Neutrophil (primary cell): Measurements from ENCODE around the gene LRBA.
"Not testable (repeated sequence)": the region's sequence is repeated elsewhere in the genome, so short reads cannot be mapped to it uniquely, and the experiment has no call there.

ENCODE experiments used
- H3K27ac ChIP-seq: fragments of 200-600 bp; sonication (generic); 2 replicates; pipeline ENCODE4 v1.5.1; 2016; ENCODE audit warnings: mild to moderate bottlenecking, moderate library complexity
- H3K27me3 ChIP-seq: fragments of 200-600 bp; sonication (generic); 2 replicates; pipeline ENCODE4 v1.6.0; 2016; ENCODE audit warnings: mild to moderate bottlenecking
- H3K36me3 ChIP-seq: fragments of 200-600 bp; sonication (generic); 2 replicates; pipeline ENCODE4 v1.5.1; 2017
- H3K4me1 ChIP-seq, 2 experiments: fragments of 200-600 bp in 1 of 2; sonication (generic) in 1 of 2; 1 replicate in 1 of 2; 2 replicates in 1 of 2; pipeline versions ENCODE4 v1.5.1 to v1.6.1; 2013 to 2016; ENCODE audit warnings: low read depth in 1 of 2, low read length in 1 of 2, mild to moderate bottlenecking in 1 of 2, moderate library complexity in 1 of 2; ENCODE audit not compliant: control insufficient read depth in 1 of 2, insufficient read depth in 1 of 2
- H3K4me3 ChIP-seq, 2 experiments: fragments of 200-600 bp in 1 of 2; sonication (generic) in 1 of 2; 1 replicate in 1 of 2; 2 replicates in 1 of 2; pipeline ENCODE4 v1.5.1; 2013 to 2016; ENCODE audit warnings: low read depth in 1 of 2, low read length in 1 of 2, mild to moderate bottlenecking in 1 of 2, moderate library complexity in 1 of 2
- H3K9me3 ChIP-seq: fragments of 200-600 bp; sonication (generic); 2 replicates; pipeline ENCODE4 v1.5.1; 2016
- CTCF ChIP-seq: fragments of 200-600 bp; sonication (generic); IDR thresholded peaks from 2 replicates; pipeline ENCODE4 v1.5.1; 2016; ENCODE audit warnings: antibody characterized with exemption

LRBA gene

GRCh38 chr4:150510176-150510865 is 504.8 kb downstream of the LRBA start:
- no peak overlapping the region for H3K4me3 ChIP-seq
- H3K4me1 ChIP-seq = no peaks in the 10 kb centered on the region
- H3K27me3 ChIP-seq = no peaks in the 10 kb centered on the region
- TF ChIP-seq CTCF = no peak
- H3K27ac ChIP-seq = no peak overlapping the region
- H3K9me3 ChIP-seq = no peaks in the 10 kb centered on the region
- no peaks in the 10 kb centered on the region for H3K36me3 ChIP-seq

GRCh38 chr4:150507656-150508055 is 507.4 kb downstream of the LRBA start:
- not testable (repeated sequence) for H3K4me3 ChIP-seq, H3K27ac ChIP-seq, H3K9me3 ChIP-seq, H3K4me1 ChIP-seq, H3K27me3 ChIP-seq, H3K36me3 ChIP-seq

- Histone ChIP-seq H3K27ac (no peak overlapping the region), H3K36me3 (no peaks in the 10 kb centered on the region), H3K27me3 (no peaks in the 10 kb centered on the region), H3K4me1 (no peaks in the 10 kb centered on the region), H3K9me3 (no peaks in the 10 kb centered on the region), H3K4me3 (no peak overlapping the region)
- TF ChIP-seq CTCF = no peak
Observed at GRCh38 chr4:150501983-150502382, 513.1 kb downstream of the LRBA start.

GRCh38 chr4:150501009-150501727 is 513.9 kb downstream of the LRBA start:
- Histone ChIP-seq H3K27ac (no peak overlapping the region), H3K36me3 (no peaks in the 10 kb centered on the region)
- TF ChIP-seq CTCF = no peak

GRCh38 chr4:150497612-150498011 is 517.5 kb downstream of the LRBA start:
- Histone ChIP-seq H3K9me3 (no peaks in the 10 kb centered on the region), H3K4me3 (no peak overlapping the region), H3K27me3 (no peaks in the 10 kb centered on the region), H3K4me1 (no peaks in the 10 kb centered on the region), H3K27ac (no peak overlapping the region), H3K36me3 (no peaks in the 10 kb centered on the region)
- TF ChIP-seq CTCF = no peak

More at GRCh38 chr4:150501009-150501727, 513.9 kb downstream of the LRBA start:
- H3K9me3 ChIP-seq = no peaks in the 10 kb centered on the region
- H3K4me1 ChIP-seq = no peaks in the 10 kb centered on the region
- no peaks in the 10 kb centered on the region for H3K27me3 ChIP-seq
- no peak overlapping the region for H3K4me3 ChIP-seq

GRCh38 chr4:150495550-150495949 is 519.5 kb downstream of the LRBA start:
- Histone ChIP-seq H3K9me3 (no peaks in the 10 kb centered on the region), H3K4me1 (no peaks in the 10 kb centered on the region), H3K27me3 (no peaks in the 10 kb centered on the region), H3K4me3 (no peak overlapping the region), H3K27ac (no peak overlapping the region), H3K36me3 (no peaks in the 10 kb centered on the region)
- TF ChIP-seq CTCF = no peak
